ENCODE results near the gene EML3. TPM values are rescaled to one million over a fixed set of nuclear protein-coding genes. Genes with fewer than 3 reads are reported as not detected.

Gene EML3
- total and polyA plus RNA-seq, 2 of the 8 experiments (the other 6 are each of a cell fraction or from before 2014, with no cell fraction given), result 19.2 to 29.9 TPM

- Histone ChIP-seq H3K4ac (replicated peaks; ENCODE audit: insufficient read length, low read depth, low read length) (no peak overlapping the region), H3K27me3 (replicated peaks in 1 of 4; ENCODE audit: control insufficient read depth in 3 of 4, extremely low read depth in 1 of 4, insufficient read depth in 3 of 4, low read length in 3 of 4) (no peaks in the 10 kb centered on the region), H2BK5ac (ENCODE audit: low read depth, low read length) (peak overlapping the region; percentile 64), H3K27ac (ENCODE audit: low read depth, low read length) (peak overlapping the region; percentile 67), H3K79me1 (ENCODE audit: low read depth, low read length) (no peaks in the 10 kb centered on the region), H3K4me2 (ENCODE audit: insufficient read depth in 1 of 2, low read depth in 2 of 2, low read length in 2 of 2) (peak overlapping the region in 1 of 2 experiments; percentile 5; a peak in 1 of 4 replicates), H3K4me3 (ENCODE audit: extremely low read depth in 1 of 4, insufficient read depth in 2 of 4, low read depth in 3 of 4, low read length in 4 of 4) (no peak overlapping the region), H4K91ac (replicated peaks; ENCODE audit: insufficient read length, low read length) (no peak overlapping the region), H4K20me1 (replicated peaks in 1 of 2; ENCODE audit: control insufficient read depth in 1 of 2, insufficient read depth in 2 of 2, low read length in 2 of 2) (peaks cover 8 to 29% of the 10 kb centered on the region in 2 experiments), H3K14ac (ENCODE audit: insufficient read length) (no peak overlapping the region), H3K79me2 (ENCODE audit: control insufficient read depth in 1 of 2, insufficient read depth in 2 of 2, low read length in 2 of 2) (peaks cover 0 to 13% of the 10 kb centered on the region in 2 experiments; a peak in 1 of 4 replicates), H2AFZ (ENCODE audit: low read length) (no peak overlapping the region), H3K56ac (replicated peaks; ENCODE audit: insufficient read length, low read depth, low read length) (no peak overlapping the region), H3K9me3 (ENCODE audit: insufficient read depth in 2 of 2, low read depth in 1 of 2, low read length in 1 of 2) (no peaks in the 10 kb centered on the region), H2BK15ac (ENCODE audit: low read length) (0 out of 2 replicates have a peak overlapping the region, but pooled peaks have one; percentile 33), H2AK5ac (ENCODE audit: low read depth, low read length) (peak overlapping the region; percentile 11; the same call in 1 of the 2 replicates), H3K23ac (ENCODE audit: insufficient read length) (no peak overlapping the region), H2BK120ac (replicated peaks; ENCODE audit: low read depth, low read length) (no peak overlapping the region), H2BK20ac (ENCODE audit: low read length) (no peak overlapping the region), H2BK12ac (ENCODE audit: low read depth, low read length) (peak overlapping the region; percentile 60; the same call in 1 of the 2 replicates), H3K4me1 (replicated peaks in 1 of 4; ENCODE audit: control insufficient read depth in 3 of 4, insufficient read depth in 4 of 4, low read length in 3 of 4) (peaks cover 30 to 62% (median 36%) of the 10 kb centered on the region in 4 experiments), H4K5ac (ENCODE audit: insufficient read length, low read depth, low read length) (no peak overlapping the region), H3K23me2 (ENCODE audit: low read depth, low read length) (peaks cover 2% of the 10 kb centered on the region; the same call in 1 of the 2 replicates), H4K8ac (ENCODE audit: extremely low read depth, insufficient read depth, low read length) (no peak overlapping the region), H3K18ac (ENCODE audit: extremely low read depth, low read length) (peak overlapping the region; percentile 42), H3K9ac (replicated peaks in 1 of 4; ENCODE audit: extremely low read depth in 1 of 4, low read depth in 3 of 4, low read length in 3 of 4) (peak overlapping the region in 2 of 4 experiments; percentile 4 to 14; a peak in 4 of 7 replicates), H3K36me3 (ENCODE audit: control insufficient read depth in 2 of 4, insufficient read depth in 4 of 4, low read length in 3 of 4) (peaks cover 14 to 33% (median 23%) of the 10 kb centered on the region in 4 experiments)
- POLR2A ChIA-PET (ENCODE audit: partially characterized antibody), result interaction anchor here (0.7 to 20.3 kb wide), 17 partner anchors 10 to 150 kb away, joined by 3 to 336 read pairs (median 3); partner anchors contain the start of genes AHNAK, BSCL2, C11orf98 and CSKMT
- no peak for FAIRE-seq
- DNase-seq (ENCODE audit: low read depth in 1 of 2, low spot score in 2 of 2), result no peak
- CTCF ChIA-PET (ENCODE audit: partially characterized antibody), result interaction anchor here (0.7 to 10.9 kb wide), 11 partner anchors 10 to 217 kb away, joined by 3 to 161 read pairs (median 6); partner anchors contain the start of genes AHNAK and EEF1G
- WGBS, 2 experiments (ENCODE audit: extremely low coverage in 1 of 2, insufficient coverage in 1 of 2, insufficient read length in 1 of 2, insufficient replicate concordance in 2 of 2, low coverage in 1 of 2, low lambda C conversion rate in 2 of 2, missing lambda C conversion rate in 1 of 2), result 89% methylated on average over 3 of the region's 3 CpGs; no CpG with 5 or more reads in 1 of the 2 experiments
- TF ChIP-seq SP1 (IDR thresholded peaks at IDR 0.05; ENCODE audit: low read depth, low read length), result no peak
- TF ChIP-seq ZNF274 (IDR thresholded peaks at IDR 0.05; ENCODE audit: borderline replicate concordance, extremely low read depth, low read length), result no peak
- no peak for TF ChIP-seq KDM1A (IDR thresholded peaks at IDR 0.05; ENCODE audit: borderline replicate concordance, low read length)
- TF ChIP-seq RNF2 (IDR thresholded peaks at IDR 0.05; ENCODE audit: borderline replicate concordance, low read depth, low read length, missing control alignments, poor library complexity, severe bottlenecking), result no peak
- TF ChIP-seq ATF2 (IDR thresholded peaks at IDR 0.05; ENCODE audit: low read length), result no peak
- no peak for TF ChIP-seq SUZ12 (IDR thresholded peaks at IDR 0.05; ENCODE audit: low read length)
- TF ChIP-seq MAX (IDR thresholded peaks at IDR 0.05), result no peak
- TF ChIP-seq GTF2F1 (IDR thresholded peaks at IDR 0.05; ENCODE audit: borderline replicate concordance, low read depth, low read length), result no peak
- TF ChIP-seq CREB1 (IDR thresholded peaks at IDR 0.05), result no peak
Measured at GRCh38 chr11:62556875-62557631, 55.5 kb downstream of the EML3 start.
